Measurements from ENCODE around the gene ROBO2.

The ROBO2 gene

GRCh38 chr3:77288348-77288747, 248.4 kb downstream of the ROBO2 start:
- Histone ChIP-seq H3K36me3 (ENCODE audit: control insufficient read depth, insufficient read depth, low read length) (no peaks in the 10 kb centered on the region), H3K9me3 (ENCODE audit: control insufficient read depth, low read length) (no peaks in the 10 kb centered on the region), H3K27ac (ENCODE audit: low read depth, low read length, severe bottlenecking) (no peak overlapping the region), H3K4me3 (ENCODE audit: extremely low read depth, insufficient read depth, low read length, poor library complexity, severe bottlenecking) (no peak overlapping the region), H3K4me1 (ENCODE audit: control insufficient read depth, insufficient read depth, low read length, poor library complexity, severe bottlenecking) (no peaks in the 10 kb centered on the region)
- WGBS, 2 experiments (ENCODE audit: insufficient coverage in 2 of 2): 100% methylated on average over 1 of the region's 1 CpG; no CpG with 5 or more reads in 1 of the 2 experiments

GRCh38 chr3:77296527-77296926, 256.6 kb downstream of the ROBO2 start:
- Histone ChIP-seq H3K4me3 (ENCODE audit: extremely low read depth, insufficient read depth, low read length, poor library complexity, severe bottlenecking) (no peak overlapping the region), H3K9me3 (ENCODE audit: control insufficient read depth, low read length) (no peaks in the 10 kb centered on the region), H3K36me3 (ENCODE audit: control insufficient read depth, insufficient read depth, low read length) (no peaks in the 10 kb centered on the region), H3K27ac (ENCODE audit: low read depth, low read length, severe bottlenecking) (no peak overlapping the region), H3K4me1 (ENCODE audit: control insufficient read depth, insufficient read depth, low read length, poor library complexity, severe bottlenecking) (no peaks in the 10 kb centered on the region)
- 78 to 90% methylated on average over 4 of the region's 5 CpGs for WGBS, 2 experiments (ENCODE audit: insufficient coverage in 2 of 2)

- Histone ChIP-seq H3K4me1 (ENCODE audit: control insufficient read depth, insufficient read depth, low read length, poor library complexity, severe bottlenecking) (no peaks in the 10 kb centered on the region), H3K4me3 (ENCODE audit: extremely low read depth, insufficient read depth, low read length, poor library complexity, severe bottlenecking) (no peak overlapping the region), H3K36me3 (ENCODE audit: control insufficient read depth, insufficient read depth, low read length) (no peaks in the 10 kb centered on the region), H3K9me3 (ENCODE audit: control insufficient read depth, low read length) (no peaks in the 10 kb centered on the region), H3K27ac (ENCODE audit: low read depth, low read length, severe bottlenecking) (no peak overlapping the region)
- no CpG with 5 or more reads among the region's 1 CpG for WGBS, 2 experiments (ENCODE audit: insufficient coverage in 2 of 2)
Measured at GRCh38 chr3:77298417-77298816, 258.5 kb downstream of the ROBO2 start.

GRCh38 chr3:77303955-77304699, 264.2 kb downstream of the ROBO2 start:
- Histone ChIP-seq H3K4me3 (ENCODE audit: extremely low read depth, insufficient read depth, low read length, poor library complexity, severe bottlenecking) (no peak overlapping the region), H3K4me1 (ENCODE audit: control insufficient read depth, insufficient read depth, low read length, poor library complexity, severe bottlenecking) (no peaks in the 10 kb centered on the region), H3K27ac (ENCODE audit: low read depth, low read length, severe bottlenecking) (peak overlapping the region; percentile 6), H3K36me3 (ENCODE audit: control insufficient read depth, insufficient read depth, low read length) (no peaks in the 10 kb centered on the region), H3K9me3 (ENCODE audit: control insufficient read depth, low read length) (no peaks in the 10 kb centered on the region)
- WGBS, 2 experiments (ENCODE audit: insufficient coverage in 2 of 2): 73 to 78% methylated on average over 6 of the region's 12 CpGs

GRCh38 chr3:77304700-77305021, 264.8 kb downstream of the ROBO2 start:
- Histone ChIP-seq H3K4me3 (ENCODE audit: extremely low read depth, insufficient read depth, low read length, poor library complexity, severe bottlenecking) (no peak overlapping the region), H3K9me3 (ENCODE audit: control insufficient read depth, low read length) (no peaks in the 10 kb centered on the region), H3K27ac (ENCODE audit: low read depth, low read length, severe bottlenecking) (no peak overlapping the region), H3K4me1 (ENCODE audit: control insufficient read depth, insufficient read depth, low read length, poor library complexity, severe bottlenecking) (no peaks in the 10 kb centered on the region), H3K36me3 (ENCODE audit: control insufficient read depth, insufficient read depth, low read length) (no peaks in the 10 kb centered on the region)
- whole genome bisulfite sequencing, 2 experiments (ENCODE audit: insufficient coverage in 2 of 2): 73% methylated on average over 2 of the region's 3 CpGs; no CpG with 5 or more reads in 1 of the 2 experiments

GRCh38 chr3:77309460-77309859, 269.6 kb downstream of the ROBO2 start:
- H3K36me3 ChIP-seq (ENCODE audit: control insufficient read depth, insufficient read depth, low read length): no peaks in the 10 kb centered on the region
- H3K4me1 ChIP-seq (ENCODE audit: control insufficient read depth, insufficient read depth, low read length, poor library complexity, severe bottlenecking): no peaks in the 10 kb centered on the region
- no peak overlapping the region for H3K4me3 ChIP-seq (ENCODE audit: extremely low read depth, insufficient read depth, low read length, poor library complexity, severe bottlenecking)
- no peaks in the 10 kb centered on the region for H3K9me3 ChIP-seq (ENCODE audit: control insufficient read depth, low read length)
- no peak overlapping the region for H3K27ac ChIP-seq (ENCODE audit: low read depth, low read length, severe bottlenecking)

- Histone ChIP-seq H3K36me3 (ENCODE audit: control insufficient read depth, insufficient read depth, low read length) (no peaks in the 10 kb centered on the region), H3K9me3 (ENCODE audit: control insufficient read depth, low read length) (no peaks in the 10 kb centered on the region), H3K4me3 (ENCODE audit: extremely low read depth, insufficient read depth, low read length, poor library complexity, severe bottlenecking) (no peak overlapping the region), H3K27ac (ENCODE audit: low read depth, low read length, severe bottlenecking) (no peak overlapping the region), H3K4me1 (ENCODE audit: control insufficient read depth, insufficient read depth, low read length, poor library complexity, severe bottlenecking) (no peaks in the 10 kb centered on the region)
- WGBS, 2 experiments (ENCODE audit: insufficient coverage in 2 of 2): 90% methylated on average over 2 of the region's 3 CpGs; no CpG with 5 or more reads in 1 of the 2 experiments
Measured at GRCh38 chr3:77313843-77314242, 273.9 kb downstream of the ROBO2 start.

GRCh38 chr3:77319711-77320110, 279.8 kb downstream of the ROBO2 start:
- no peaks in the 10 kb centered on the region for H3K36me3 ChIP-seq (ENCODE audit: control insufficient read depth, insufficient read depth, low read length)
- H3K27ac ChIP-seq (ENCODE audit: low read depth, low read length, severe bottlenecking): no peak overlapping the region
- H3K4me3 ChIP-seq (ENCODE audit: extremely low read depth, insufficient read depth, low read length, poor library complexity, severe bottlenecking): no peak overlapping the region
- 0% methylated on average over 1 of the region's 2 CpGs; no CpG with 5 or more reads in 1 of the 2 experiments for WGBS, 2 experiments (ENCODE audit: insufficient coverage in 2 of 2)
- H3K9me3 ChIP-seq (ENCODE audit: control insufficient read depth, low read length): no peaks in the 10 kb centered on the region
- peaks cover 9% of the 10 kb centered on the region for H3K4me1 ChIP-seq (ENCODE audit: control insufficient read depth, insufficient read depth, low read length, poor library complexity, severe bottlenecking)

GRCh38 chr3:77320514-77320913, 280.6 kb downstream of the ROBO2 start:
- WGBS, 2 experiments (ENCODE audit: insufficient coverage in 2 of 2): no CpG with 5 or more reads among the region's 3 CpGs
- no peaks in the 10 kb centered on the region for H3K9me3 ChIP-seq (ENCODE audit: control insufficient read depth, low read length)
- H3K4me3 ChIP-seq (ENCODE audit: extremely low read depth, insufficient read depth, low read length, poor library complexity, severe bottlenecking): no peak overlapping the region
- peaks cover 9% of the 10 kb centered on the region for H3K4me1 ChIP-seq (ENCODE audit: control insufficient read depth, insufficient read depth, low read length, poor library complexity, severe bottlenecking)
- H3K36me3 ChIP-seq (ENCODE audit: control insufficient read depth, insufficient read depth, low read length): no peaks in the 10 kb centered on the region
- H3K27ac ChIP-seq (ENCODE audit: low read depth, low read length, severe bottlenecking): no peak overlapping the region

GRCh38 chr3:77321646-77322045, 281.7 kb downstream of the ROBO2 start:
- Histone ChIP-seq H3K9me3 (ENCODE audit: control insufficient read depth, low read length) (no peaks in the 10 kb centered on the region), H3K4me3 (ENCODE audit: extremely low read depth, insufficient read depth, low read length, poor library complexity, severe bottlenecking) (no peak overlapping the region), H3K27ac (ENCODE audit: low read depth, low read length, severe bottlenecking) (peak overlapping the region; percentile 24), H3K4me1 (ENCODE audit: control insufficient read depth, insufficient read depth, low read length, poor library complexity, severe bottlenecking) (peaks cover 9% of the 10 kb centered on the region), H3K36me3 (ENCODE audit: control insufficient read depth, insufficient read depth, low read length) (no peaks in the 10 kb centered on the region)
- WGBS, 2 experiments (ENCODE audit: insufficient coverage in 2 of 2): 92 to 93% methylated on average over 2 to 5 of the region's 6 CpGs

GRCh38 chr3:77323626-77324025, 283.7 kb downstream of the ROBO2 start:
- Histone ChIP-seq H3K36me3 (ENCODE audit: control insufficient read depth, insufficient read depth, low read length) (no peaks in the 10 kb centered on the region), H3K4me3 (ENCODE audit: extremely low read depth, insufficient read depth, low read length, poor library complexity, severe bottlenecking) (no peak overlapping the region)

More at GRCh38 chr3:77323626-77324025, 283.7 kb downstream of the ROBO2 start:
- no peaks in the 10 kb centered on the region for H3K9me3 ChIP-seq (ENCODE audit: control insufficient read depth, low read length)
- H3K4me1 ChIP-seq (ENCODE audit: control insufficient read depth, insufficient read depth, low read length, poor library complexity, severe bottlenecking): peaks cover 9% of the 10 kb centered on the region
- H3K27ac ChIP-seq (ENCODE audit: low read depth, low read length, severe bottlenecking): no peak overlapping the region

All from mesodermal cell (in vitro differentiated cells).